ENCODE measurements around the gene FAR2.

FAR2 gene

GRCh38 chr12:29152223-29152868 lies 3.3 kb downstream of the FAR2 start:
- DNase-seq (ENCODE audit: low spot score) = peak; percentile 60
- in situ Hi-C loops (cut with MboI; ENCODE audit: low sequenced_read_pairs, unreplicated experiment) = no loop called here
- no peak for TF ChIP-seq CTCF (IDR thresholded peaks at IDR 0.05; ENCODE audit: borderline replicate concordance, control extremely low read depth, extremely low read depth, insufficient read depth, missing control alignments)

GRCh38 chr12:29152981-29153630 lies 4.0 kb downstream of the FAR2 start:
- DNase-seq (ENCODE audit: low spot score) = no peak
- in situ Hi-C loops (cut with MboI; ENCODE audit: low sequenced_read_pairs, unreplicated experiment) = no loop called here
- TF ChIP-seq CTCF (IDR thresholded peaks at IDR 0.05; ENCODE audit: borderline replicate concordance, control extremely low read depth, extremely low read depth, insufficient read depth, missing control alignments) = no peak

GRCh38 chr12:29155079-29155478 lies 6.0 kb downstream of the FAR2 start:
- TF ChIP-seq CTCF (IDR thresholded peaks at IDR 0.05; ENCODE audit: borderline replicate concordance, control extremely low read depth, extremely low read depth, insufficient read depth, missing control alignments) = no peak
- no peak for DNase-seq (ENCODE audit: low spot score)
- in situ Hi-C loops (cut with MboI; ENCODE audit: low sequenced_read_pairs, unreplicated experiment) = no loop called here

- no peak for DNase-seq (ENCODE audit: low spot score)
- TF ChIP-seq CTCF (IDR thresholded peaks at IDR 0.05; ENCODE audit: borderline replicate concordance, control extremely low read depth, extremely low read depth, insufficient read depth, missing control alignments) = no peak
- in situ Hi-C loops (cut with MboI; ENCODE audit: low sequenced_read_pairs, unreplicated experiment) = no loop called here
Measured at GRCh38 chr12:29157486-29157946, 8.4 kb downstream of the FAR2 start.

GRCh38 chr12:29158115-29158763 lies 9.2 kb downstream of the FAR2 start:
- in situ Hi-C loops (cut with MboI; ENCODE audit: low sequenced_read_pairs, unreplicated experiment) = no loop called here
- no peak for TF ChIP-seq CTCF (IDR thresholded peaks at IDR 0.05; ENCODE audit: borderline replicate concordance, control extremely low read depth, extremely low read depth, insufficient read depth, missing control alignments)
- DNase-seq (ENCODE audit: low spot score) = no peak

- TF ChIP-seq CTCF (IDR thresholded peaks at IDR 0.05; ENCODE audit: borderline replicate concordance, control extremely low read depth, extremely low read depth, insufficient read depth, missing control alignments) = no peak
- in situ Hi-C loops (cut with MboI; ENCODE audit: low sequenced_read_pairs, unreplicated experiment) = no loop called here
- no peak for DNase-seq (ENCODE audit: low spot score)
Measured at GRCh38 chr12:29159661-29160060, 10.6 kb downstream of the FAR2 start.

Measured in GM13976 (cell line).